CD14-positive monocyte (primary cell): ENCODE measurements around the gene TMEM147. TPM values are rescaled to one million over a fixed set of nuclear protein-coding genes. Genes with fewer than 3 reads are reported as not detected.

Experiments used
- DNase-seq, 3 donors: peaks; one replicate each; pipeline ENCODE4 v3.0.0-alpha.2; 2011 to 2022
- H2AFZ ChIP-seq: 2 replicates; pipeline ENCODE4 v1.6.0; 2012; ENCODE audit warnings: mild to moderate bottlenecking, low read depth, low read length, inconsistent platforms; ENCODE audit not compliant: insufficient read depth, poor library complexity, severe bottlenecking
- H3K27ac ChIP-seq, 2 donors: 1 replicate in 1 of 2; 2 replicates in 1 of 2; pipeline ENCODE4 v1.5.1; 2012 to 2013; ENCODE audit warnings: low read length in 2 of 2, control low read depth in 1 of 2, inconsistent platforms in 1 of 2, low read depth in 1 of 2, mild to moderate bottlenecking in 1 of 2
- H3K27me3 ChIP-seq, 2 donors: one replicate each; pipeline versions ENCODE4 v1.6.0 to v1.6.1; 2011 to 2013; ENCODE audit warnings: low read length in 2 of 2; ENCODE audit not compliant: control insufficient read depth in 2 of 2, insufficient read depth in 2 of 2
- H3K36me3 ChIP-seq, 2 donors: replicated peaks in 1 of 2; 1 replicate in 1 of 2; 2 replicates in 1 of 2; pipeline versions ENCODE4 v1.5.1 to v1.6.1; 2012 to 2013; ENCODE audit warnings: low read length in 2 of 2, control low read depth in 1 of 2, inconsistent platforms in 1 of 2, mild to moderate bottlenecking in 1 of 2; ENCODE audit not compliant: insufficient read depth in 2 of 2, control insufficient read depth in 1 of 2
- H3K4me1 ChIP-seq, 2 donors: 1 replicate in 1 of 2; 2 replicates in 1 of 2; pipeline versions ENCODE4 v1.5.1 to v1.6.1; 2012 to 2013; ENCODE audit warnings: low read length in 2 of 2, control low read depth in 1 of 2, inconsistent platforms in 1 of 2, mild to moderate bottlenecking in 1 of 2, moderate library complexity in 1 of 2; ENCODE audit not compliant: insufficient read depth in 2 of 2, control insufficient read depth in 1 of 2
- H3K4me2 ChIP-seq: replicated peaks from 2 replicates; pipeline ENCODE3; 2012; ENCODE audit warnings: low read length, moderate library complexity, mild to moderate bottlenecking; ENCODE audit not compliant: poor library complexity, severe bottlenecking; ENCODE audit errors: extremely low read depth
- H3K4me3 ChIP-seq, 3 experiments: fragments of 200-600 bp in 1 of 3; sonication (generic) in 1 of 3; replicated peaks in 1 of 3; 1 replicate in 2 of 3; 2 replicates in 1 of 3; pipeline ENCODE4 v1.5.1; 2011 to 2013; ENCODE audit warnings: low read length in 3 of 3, mild to moderate bottlenecking in 3 of 3, control low read depth in 2 of 3, low read depth in 2 of 3, inconsistent platforms in 1 of 3, moderate library complexity in 1 of 3
- H3K79me2 ChIP-seq: 2 replicates; pipeline ENCODE4 v1.6.0; 2012; ENCODE audit warnings: mild to moderate bottlenecking, control low read depth, inconsistent platforms, low read length, moderate library complexity; ENCODE audit not compliant: insufficient read depth
- H3K9ac ChIP-seq: 2 replicates; pipeline ENCODE4 v1.6.0; 2017; ENCODE audit warnings: low read length, mild to moderate bottlenecking; ENCODE audit not compliant: insufficient read depth, poor library complexity, severe bottlenecking
- H3K9me3 ChIP-seq, 2 donors: replicated peaks in 1 of 2; 1 replicate in 1 of 2; 2 replicates in 1 of 2; pipeline versions ENCODE4 v1.5.1 to v1.6.1; 2012 to 2013; ENCODE audit warnings: low read length in 2 of 2, control low read depth in 1 of 2; ENCODE audit not compliant: control insufficient read depth in 1 of 2, insufficient read depth in 1 of 2
- H4K20me1 ChIP-seq: 2 replicates; pipeline ENCODE4 v1.6.0; 2012; ENCODE audit warnings: mild to moderate bottlenecking, low read length, control low read depth, moderate library complexity; ENCODE audit not compliant: insufficient read depth
- H3K27ac Mint-ChIP-seq, 7 donors: one replicate each; pipeline ENCODE4 v1.8.0; 2020; ENCODE audit warnings: mild to moderate bottlenecking in 7 of 7, mixed read lengths in 7 of 7, moderate library complexity in 6 of 7, inconsistent platforms in 2 of 7
- H3K27me3 Mint-ChIP-seq, 3 donors: one replicate each; pipeline ENCODE4 v1.8.0; 2021 to 2022; ENCODE audit warnings: low read depth in 3 of 3, mild to moderate bottlenecking in 3 of 3, mixed read lengths in 3 of 3, moderate library complexity in 3 of 3, inconsistent platforms in 1 of 3
- H3K36me3 Mint-ChIP-seq, 2 donors: one replicate each; pipeline ENCODE4 v1.8.0; 2020; ENCODE audit warnings: mixed read lengths in 2 of 2, inconsistent platforms in 1 of 2, mild to moderate bottlenecking in 1 of 2
- H3K4me1 Mint-ChIP-seq: one replicate; pipeline ENCODE4 v1.8.0; 2020; ENCODE audit warnings: mild to moderate bottlenecking, mixed read lengths
- H3K4me3 Mint-ChIP-seq, 2 donors: one replicate each; pipeline ENCODE4 v1.8.0; 2020; ENCODE audit warnings: mild to moderate bottlenecking in 2 of 2, mixed read lengths in 2 of 2, moderate library complexity in 1 of 2
- H3K9me3 Mint-ChIP-seq, 7 donors: one replicate each; pipeline ENCODE4 v1.8.0; 2020 to 2022; ENCODE audit warnings: mixed read lengths in 7 of 7, mild to moderate bottlenecking in 6 of 7, moderate library complexity in 6 of 7, inconsistent platforms in 2 of 7
- WGBS: methylation state at CpG from one replicate; pipeline ENCODE4 v1.1.5; 2013; ENCODE audit warnings: missing lambda C conversion rate; ENCODE audit not compliant: insufficient coverage; 5-methylcytosine and 5-hydroxymethylcytosine counted together
- intact Hi-C, 2 donors: fragments of 100-400 bp; cut with micrococcal nuclease; formaldehyde crosslinking; loops; one replicate each; pipeline versions ENCODE4 v1.15.0 to v1.15.1; 2023
- polyA plus RNA-seq, 3 donors: library from polyadenylated mRNA; depleted of rRNA in 1 of 3; unstranded in 2 of 3; stranded (reverse) in 1 of 3; fragments of 300-500 nt in 2 of 3; fragments of >200 nt in 1 of 3; fragmentation: Illumina TruSeq in 2 of 3; gene quantifications; 1 replicate in 2 of 3; 2 replicates in 1 of 3; pipeline ENCODE4 v1.2.3, GENCODE V29; 2012 to 2021
- TF ChIP-seq, protein P1 (sequence below): fragments of 200-600 bp; IDR thresholded peaks from one replicate; pipeline ENCODE4 v1.8.0; 2022; ENCODE audit warnings: antibody characterized with exemption, mild to moderate bottlenecking

TMEM147 gene
- polyA plus RNA-seq, 3 donors = 75.5 to 165 (median 165) TPM

DNA sequence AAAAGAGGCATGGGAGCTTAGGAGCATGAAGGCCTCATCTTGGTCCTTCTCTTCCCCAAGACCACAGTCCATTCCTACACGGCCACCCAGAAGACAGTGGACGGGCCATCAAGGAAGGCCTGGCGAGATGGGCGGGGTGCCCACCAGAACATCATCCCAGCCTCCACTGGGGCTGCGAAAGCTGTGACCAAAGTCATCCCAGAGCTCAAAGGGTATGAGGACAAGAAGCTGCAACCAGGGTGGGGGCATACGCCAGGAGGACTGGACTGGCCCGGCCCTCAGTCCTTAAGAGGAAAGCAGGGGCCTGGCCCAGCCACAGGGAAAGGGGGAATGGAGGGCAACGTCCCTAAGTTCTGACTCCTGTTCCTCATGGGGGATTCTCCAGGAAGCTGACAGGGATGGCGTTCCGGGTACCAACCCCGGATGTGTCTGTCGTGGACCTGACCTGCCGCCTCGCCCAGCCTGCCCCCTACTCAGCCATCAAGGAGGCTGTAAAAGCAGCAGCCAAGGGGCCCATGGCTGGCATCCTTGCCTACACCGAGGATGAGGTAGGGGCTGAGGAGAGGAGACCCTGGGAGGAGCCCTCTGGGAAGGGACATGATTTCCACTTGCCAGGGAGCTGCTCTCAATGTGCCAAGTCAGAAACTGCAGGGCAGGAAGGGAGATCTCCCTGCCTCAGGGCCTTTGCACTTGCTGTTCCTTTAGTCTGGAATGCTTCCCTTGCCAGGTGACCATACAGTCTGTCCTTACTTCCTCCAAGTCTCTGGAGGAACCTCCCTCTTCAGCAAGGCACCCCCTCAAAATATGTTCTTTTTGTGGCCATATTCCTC, 1.9 kb upstream of the TMEM147 start:
- Histone ChIP-seq H3K4me3 (no peak overlapping the region), H2AFZ (no peak overlapping the region), H3K9ac (no peak overlapping the region), H3K9me3 (no peaks in the 10 kb centered on the region), H3K27me3 (no peaks in the 10 kb centered on the region), H3K4me1 (peaks cover 21 to 28% of the 10 kb centered on the region in 2 donors), H3K4me2 (no peak overlapping the region), H4K20me1 (no peaks in the 10 kb centered on the region), H3K27ac (no peak overlapping the region), H3K36me3 (peaks cover 4 to 9% of the 10 kb centered on the region in 2 donors), H3K79me2 (peaks cover 8% of the 10 kb centered on the region)
- H3K4me3 Mint-ChIP-seq = peak overlapping the region in 1 of 2 donors; percentile 9
- intact Hi-C loops = no loop called here
- H3K27me3 Mint-ChIP-seq = peaks cover 0 to 2% (median 0%) of the 10 kb centered on the region in 3 donors
- DNase-seq = no peak
- peaks cover 18 to 19% of the 10 kb centered on the region in 2 donors for H3K36me3 Mint-ChIP-seq
- TF ChIP-seq, protein P1, sequence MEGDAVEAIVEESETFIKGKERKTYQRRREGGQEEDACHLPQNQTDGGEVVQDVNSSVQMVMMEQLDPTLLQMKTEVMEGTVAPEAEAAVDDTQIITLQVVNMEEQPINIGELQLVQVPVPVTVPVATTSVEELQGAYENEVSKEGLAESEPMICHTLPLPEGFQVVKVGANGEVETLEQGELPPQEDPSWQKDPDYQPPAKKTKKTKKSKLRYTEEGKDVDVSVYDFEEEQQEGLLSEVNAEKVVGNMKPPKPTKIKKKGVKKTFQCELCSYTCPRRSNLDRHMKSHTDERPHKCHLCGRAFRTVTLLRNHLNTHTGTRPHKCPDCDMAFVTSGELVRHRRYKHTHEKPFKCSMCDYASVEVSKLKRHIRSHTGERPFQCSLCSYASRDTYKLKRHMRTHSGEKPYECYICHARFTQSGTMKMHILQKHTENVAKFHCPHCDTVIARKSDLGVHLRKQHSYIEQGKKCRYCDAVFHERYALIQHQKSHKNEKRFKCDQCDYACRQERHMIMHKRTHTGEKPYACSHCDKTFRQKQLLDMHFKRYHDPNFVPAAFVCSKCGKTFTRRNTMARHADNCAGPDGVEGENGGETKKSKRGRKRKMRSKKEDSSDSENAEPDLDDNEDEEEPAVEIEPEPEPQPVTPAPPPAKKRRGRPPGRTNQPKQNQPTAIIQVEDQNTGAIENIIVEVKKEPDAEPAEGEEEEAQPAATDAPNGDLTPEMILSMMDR = no peak
- H3K4me1 Mint-ChIP-seq = peaks cover 24% of the 10 kb centered on the region
- H3K9me3 Mint-ChIP-seq = no peaks in the 10 kb centered on the region
- H3K27ac Mint-ChIP-seq = no peak overlapping the region
- 96% methylated on average over 8 of the region's 15 CpGs for WGBS

DNA sequence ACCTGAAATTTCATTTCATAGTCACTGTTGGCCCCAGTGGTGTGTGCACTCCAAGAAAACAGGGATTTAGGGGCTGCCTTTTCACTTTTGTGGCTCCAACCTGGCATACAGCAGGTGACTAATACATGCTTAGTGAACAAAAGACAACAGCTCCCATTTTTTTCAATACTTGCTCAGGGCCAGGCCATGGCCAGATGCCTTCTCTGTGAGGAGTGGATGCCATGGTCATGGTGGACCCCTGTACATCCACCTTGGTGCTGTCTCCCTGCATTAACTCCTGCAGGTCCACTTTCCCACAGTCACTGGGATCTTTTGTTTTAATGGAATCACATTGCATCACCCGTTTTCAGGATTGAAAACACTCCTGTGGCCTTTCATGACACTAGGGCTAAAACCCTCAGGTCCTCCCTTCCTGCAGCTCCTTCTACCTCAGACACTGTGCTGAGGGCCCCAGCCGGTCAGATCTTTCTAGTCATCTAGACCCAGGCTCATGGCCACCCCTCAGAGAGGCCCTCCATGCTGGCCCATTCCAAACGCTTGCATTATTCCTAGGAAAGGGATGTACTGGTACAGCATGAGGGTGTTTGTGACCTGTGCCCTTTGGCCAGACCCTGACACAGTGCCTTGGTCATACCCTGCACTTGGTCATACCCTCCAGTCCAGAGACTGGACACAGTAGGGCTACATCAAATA, 1.2 kb upstream of the TMEM147 start:
- peaks cover 21 to 28% of the 10 kb centered on the region in 2 donors for H3K4me1 ChIP-seq
- 93% methylated on average over 3 of the region's 3 CpGs for WGBS
- H3K4me3 ChIP-seq = peak overlapping the region; percentile 81 to 90 (median 83)
- H3K9ac ChIP-seq = peak overlapping the region; percentile 90
- Mint-ChIP-seq H3K36me3 (peaks cover 19 to 23% of the 10 kb centered on the region in 2 donors), H3K27me3 (peaks cover 0 to 4% (median 0%) of the 10 kb centered on the region in 3 donors), H3K4me1 (peaks cover 29% of the 10 kb centered on the region), H3K9me3 (no peaks in the 10 kb centered on the region), H3K4me3 (peak overlapping the region; percentile 87 to 93), H3K27ac (peak overlapping the region in 4 of 7 donors; percentile 53 to 83 (median 72))
- peaks cover 4 to 9% of the 10 kb centered on the region in 2 donors for H3K36me3 ChIP-seq
- no peaks in the 10 kb centered on the region for H3K27me3 ChIP-seq
- peaks cover 1% of the 10 kb centered on the region for H4K20me1 ChIP-seq
- H3K27ac ChIP-seq = peak overlapping the region in 1 of 2 donors; percentile 88
- H3K4me2 ChIP-seq = peak overlapping the region; percentile 96
- DNase-seq = no peak
- peaks cover 8% of the 10 kb centered on the region for H3K79me2 ChIP-seq
- TF ChIP-seq, protein P1 = no peak
- intact Hi-C loops = no loop called here
- H3K9me3 ChIP-seq = no peaks in the 10 kb centered on the region
- H2AFZ ChIP-seq = peak overlapping the region; percentile 94
